HG03342 (cell line): ENCODE data around the gene CELSR2.
A peak's percentile ranks its signal among the peaks of the same experiment; 100 is the strongest.

Experiments
- ATAC-seq: cut with Tn5 transposase; IDR thresholded peaks from one replicate; pipeline ENCODE4 v1.9.1; 2021; ENCODE audit warnings: mild to moderate bottlenecking, moderate library complexity; ENCODE audit not compliant: unreplicated experiment

CELSR2 gene

GRCh38 chr1:109263597-109264378 lies 14.4 kb downstream of the CELSR2 start:
- ATAC-seq, result peak; percentile 74

- ATAC-seq, result no peak
These were observed 15.0 kb downstream of the CELSR2 start for GRCh38 chr1:109264379-109264755.

GRCh38 chr1:109265016-109265415 lies 15.7 kb downstream of the CELSR2 start:
- ATAC-seq, result no peak

GRCh38 chr1:109265741-109266330 lies 16.5 kb downstream of the CELSR2 start:
- no peak for ATAC-seq

- no peak for ATAC-seq
These were observed 17.6 kb downstream of the CELSR2 start for GRCh38 chr1:109266965-109267364.

GRCh38 chr1:109267743-109268300 lies 18.5 kb downstream of the CELSR2 start:
- ATAC-seq, result no peak

- no peak for ATAC-seq
These were observed 19.3 kb downstream of the CELSR2 start for GRCh38 chr1:109268431-109269211.

GRCh38 chr1:109269212-109269980 lies 20.1 kb downstream of the CELSR2 start:
- ATAC-seq, result no peak

- no peak for ATAC-seq
These were observed 20.8 kb downstream of the CELSR2 start for GRCh38 chr1:109269981-109270622.

- ATAC-seq, result no peak
These were observed 21.4 kb downstream of the CELSR2 start for GRCh38 chr1:109270623-109271317.

- no peak for ATAC-seq
These were observed 22.1 kb downstream of the CELSR2 start for GRCh38 chr1:109271458-109271857.

GRCh38 chr1:109272021-109272799 lies 22.9 kb downstream of the CELSR2 start:
- no peak for ATAC-seq

- no peak for ATAC-seq
These were observed 23.6 kb downstream of the CELSR2 start for GRCh38 chr1:109272831-109273547.

GRCh38 chr1:109273570-109274288 lies 24.4 kb downstream of the CELSR2 start:
- no peak for ATAC-seq

- no peak for ATAC-seq
These were observed 25.5 kb downstream of the CELSR2 start for GRCh38 chr1:109274533-109275476.

- ATAC-seq, result no peak
These were observed 26.5 kb downstream of the CELSR2 start for GRCh38 chr1:109275706-109276345.
